GM21723 (cell line): Measurements from ENCODE around the gene DNAH17.

ENCODE experiments used
- ATAC-seq: cut with Tn5 transposase; IDR thresholded peaks from one replicate; pipeline ENCODE4 v1.9.1; 2021; ENCODE audit warnings: mild to moderate bottlenecking, moderate library complexity; ENCODE audit not compliant: unreplicated experiment

Gene DNAH17

GRCh38 chr17:78378225-78379130 lies 198.7 kb downstream of the DNAH17 start, which contains the start of gene PGS1:
PGS1 (plus strand) TSS chr17:78378649; CDS start chr17:78378666, 17 bp downstream.
- peak; percentile 61 for ATAC-seq

- ATAC-seq, result no peak
Observed at GRCh38 chr17:78377858-78378224, 199.4 kb downstream of the DNAH17 start.

- no peak for ATAC-seq
Observed at GRCh38 chr17:78376161-78376560, 201.0 kb downstream of the DNAH17 start.

- no peak for ATAC-seq
Observed at GRCh38 chr17:78375401-78376151, 201.6 kb downstream of the DNAH17 start.

- no peak for ATAC-seq
Observed at GRCh38 chr17:78374631-78375274, 202.4 kb downstream of the DNAH17 start.

- no peak for ATAC-seq
Observed at GRCh38 chr17:78374189-78374588, 203.0 kb downstream of the DNAH17 start.
